GM18907 (cell line): ENCODE measurements around the gene RRAGA.
"Not testable (repeated sequence)": the region's sequence is repeated elsewhere in the genome, so short reads cannot be mapped to it uniquely, and the experiment has no call there.

ENCODE experiments used
- ATAC-seq: cut with Tn5 transposase; IDR thresholded peaks from one replicate; pipeline ENCODE4 v1.9.1; 2021; ENCODE audit warnings: mild to moderate bottlenecking, moderate library complexity; ENCODE audit not compliant: unreplicated experiment

Gene RRAGA

GRCh38 chr9:19048966-19049916 is at the start of gene RRAGA:
Gene RRAGA, plus strand, starts transcription at chr9:19049427. Its CDS starts 233 bp downstream, at chr9:19049660.
- peak; percentile 94 for ATAC-seq

- ATAC-seq, result no peak
Measured at GRCh38 chr9:19000133-19000532, 49.1 kb upstream of the RRAGA start.

DNA sequence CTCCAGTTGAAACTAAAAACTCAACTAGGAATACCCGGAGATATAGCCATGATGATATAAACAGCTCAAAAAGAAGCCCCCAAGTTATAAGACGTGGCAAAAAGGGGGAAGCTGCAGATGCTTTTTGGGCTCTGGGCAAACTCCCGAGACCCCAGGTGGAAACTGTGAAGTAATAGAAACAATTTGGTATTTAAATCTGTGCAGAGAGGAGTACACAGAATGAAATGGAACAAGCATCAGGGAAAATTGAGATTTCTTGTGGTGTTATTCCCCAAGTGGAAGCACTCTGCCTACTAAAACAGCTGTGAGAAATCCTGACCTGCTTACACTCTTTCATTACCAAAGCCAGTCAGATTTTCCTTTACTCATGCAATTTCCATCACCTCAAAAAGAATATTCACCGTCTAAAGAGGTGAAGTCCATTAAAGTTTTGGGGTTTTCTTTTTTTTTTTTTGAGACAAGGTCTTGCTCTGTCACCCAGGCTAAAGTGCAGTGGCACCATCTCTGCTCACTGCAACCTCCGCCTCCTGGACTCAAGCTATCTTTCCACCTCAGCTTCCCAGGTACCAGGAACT is 39.7 kb upstream of the RRAGA start:
- no peak for ATAC-seq

- ATAC-seq, result no peak
Measured at GRCh38 chr9:19018201-19018600, 31.0 kb upstream of the RRAGA start.

GRCh38 chr9:19020886-19021455 is 28.3 kb upstream of the RRAGA start:
- no peak for ATAC-seq

DNA sequence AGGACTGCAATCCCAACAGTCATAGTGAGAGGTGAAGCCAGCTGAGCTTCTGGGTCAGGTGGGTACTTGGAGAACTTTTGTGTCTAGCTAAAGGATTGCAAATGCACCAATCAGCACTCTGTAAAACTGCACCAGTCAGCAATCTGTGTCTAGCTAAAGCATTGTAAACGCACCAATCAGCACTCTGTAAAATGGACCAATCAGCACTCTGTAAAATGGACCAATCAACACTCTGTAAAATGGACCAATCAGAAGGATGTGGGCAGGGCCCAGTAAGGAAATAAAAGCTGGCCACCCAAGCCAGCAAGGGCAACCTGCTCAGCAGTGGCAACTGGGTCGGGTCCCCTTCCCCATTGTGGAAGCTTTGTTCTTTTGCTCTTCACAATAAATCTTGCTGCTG is 27.6 kb upstream of the RRAGA start:
- not testable (repeated sequence) for ATAC-seq

- no peak for ATAC-seq
Measured at GRCh38 chr9:19022206-19022605, 27.0 kb upstream of the RRAGA start.

DNA sequence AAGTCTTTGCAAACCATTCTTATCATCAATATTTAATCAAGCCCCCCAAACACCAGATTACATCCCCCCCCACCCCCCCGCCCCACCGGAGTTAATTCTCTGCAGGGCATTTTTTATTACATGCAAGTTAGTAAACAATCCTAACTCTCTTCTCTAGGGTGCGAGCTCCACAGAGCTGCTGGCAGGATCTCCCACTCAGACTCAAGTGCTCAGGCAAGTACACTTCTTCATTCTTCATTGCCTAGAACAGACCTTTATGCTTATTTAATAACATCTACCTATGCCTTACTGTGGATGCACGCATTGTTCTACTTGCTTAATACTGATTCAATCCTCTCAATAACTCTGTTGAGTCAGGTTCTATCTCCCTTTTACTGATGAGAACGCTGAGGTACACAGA is 26.1 kb upstream of the RRAGA start:
- ATAC-seq, result no peak

DNA sequence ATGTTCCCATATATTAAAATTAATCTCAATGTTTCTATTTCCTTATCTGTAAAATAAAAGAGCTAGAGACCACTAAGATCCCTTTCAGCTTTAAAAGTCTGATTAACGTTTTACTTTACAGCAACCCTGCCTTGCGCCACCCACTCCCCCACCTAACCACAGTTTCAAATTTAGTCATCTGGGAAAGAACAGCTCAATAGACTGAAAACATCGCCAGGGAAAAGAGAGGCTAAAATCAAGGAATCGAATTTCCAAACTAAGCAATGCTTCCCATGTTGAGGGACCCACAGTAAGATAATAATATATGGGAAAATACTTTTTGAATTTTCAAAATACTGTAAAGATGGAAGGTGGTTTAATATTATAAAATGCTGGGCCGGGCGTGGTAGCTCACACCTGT is 22.9 kb upstream of the RRAGA start:
- ATAC-seq, result peak; percentile 49

- no peak for ATAC-seq
Measured at GRCh38 chr9:19027825-19028224, 21.4 kb upstream of the RRAGA start.

- ATAC-seq, result peak; percentile 63
Measured at GRCh38 chr9:19028835-19029451, 20.3 kb upstream of the RRAGA start.

GRCh38 chr9:19030899-19031298 is 18.3 kb upstream of the RRAGA start:
- no peak for ATAC-seq

- ATAC-seq, result no peak
Measured at GRCh38 chr9:19032406-19032805, 16.8 kb upstream of the RRAGA start.

DNA sequence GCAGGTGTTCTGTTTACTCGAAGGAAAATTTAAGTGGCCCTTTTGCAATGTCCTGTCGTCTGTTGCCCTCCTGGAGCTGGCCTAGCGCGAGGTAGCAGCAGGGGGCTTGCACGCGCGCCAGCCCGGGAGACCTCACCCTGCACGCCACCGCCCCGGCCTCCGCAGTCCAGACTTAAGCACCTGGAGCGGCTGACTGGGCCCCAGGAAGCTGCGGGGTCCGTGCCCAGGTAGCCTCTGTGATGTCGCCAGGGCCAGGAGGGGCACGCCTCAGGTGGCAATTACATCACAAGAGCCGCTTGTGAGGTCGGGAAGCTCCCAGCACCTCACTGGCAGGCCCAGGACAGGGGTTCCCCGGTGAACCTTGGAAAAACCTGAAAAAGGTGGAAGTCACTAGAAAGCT is 16.2 kb upstream of the RRAGA start, which contains the start of gene SAXO1:
Gene SAXO1 (minus strand): TSS at position 195 of the 400 bp plus-strand sequence. CDS start 301 bp downstream, outside the sequence.
- ATAC-seq, result no peak

- no peak for ATAC-seq
Measured at GRCh38 chr9:19036611-19037010, 12.6 kb upstream of the RRAGA start.

DNA sequence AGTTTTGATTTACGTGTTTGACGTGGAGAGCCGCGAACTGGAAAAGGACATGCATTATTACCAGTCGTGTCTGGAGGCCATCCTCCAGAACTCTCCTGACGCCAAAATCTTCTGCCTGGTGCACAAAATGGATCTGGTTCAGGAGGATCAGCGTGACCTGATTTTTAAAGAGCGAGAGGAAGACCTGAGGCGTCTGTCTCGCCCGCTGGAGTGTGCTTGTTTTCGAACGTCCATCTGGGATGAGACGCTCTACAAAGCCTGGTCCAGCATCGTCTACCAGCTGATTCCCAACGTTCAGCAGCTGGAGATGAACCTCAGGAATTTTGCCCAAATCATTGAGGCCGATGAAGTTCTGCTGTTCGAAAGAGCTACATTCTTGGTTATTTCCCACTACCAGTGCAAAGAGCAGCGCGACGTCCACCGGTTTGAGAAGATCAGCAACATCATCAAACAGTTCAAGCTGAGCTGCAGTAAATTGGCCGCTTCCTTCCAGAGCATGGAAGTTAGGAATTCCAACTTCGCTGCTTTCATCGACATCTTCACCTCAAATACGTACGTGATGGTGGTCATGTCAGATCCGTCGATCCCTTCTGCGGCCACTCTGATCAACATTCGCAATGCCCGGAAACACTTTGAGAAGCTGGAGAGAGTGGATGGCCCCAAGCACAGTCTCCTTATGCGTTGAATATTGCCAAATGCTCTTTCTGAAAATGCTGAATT is 850 bp downstream of the RRAGA start:
- no peak for ATAC-seq

DNA sequence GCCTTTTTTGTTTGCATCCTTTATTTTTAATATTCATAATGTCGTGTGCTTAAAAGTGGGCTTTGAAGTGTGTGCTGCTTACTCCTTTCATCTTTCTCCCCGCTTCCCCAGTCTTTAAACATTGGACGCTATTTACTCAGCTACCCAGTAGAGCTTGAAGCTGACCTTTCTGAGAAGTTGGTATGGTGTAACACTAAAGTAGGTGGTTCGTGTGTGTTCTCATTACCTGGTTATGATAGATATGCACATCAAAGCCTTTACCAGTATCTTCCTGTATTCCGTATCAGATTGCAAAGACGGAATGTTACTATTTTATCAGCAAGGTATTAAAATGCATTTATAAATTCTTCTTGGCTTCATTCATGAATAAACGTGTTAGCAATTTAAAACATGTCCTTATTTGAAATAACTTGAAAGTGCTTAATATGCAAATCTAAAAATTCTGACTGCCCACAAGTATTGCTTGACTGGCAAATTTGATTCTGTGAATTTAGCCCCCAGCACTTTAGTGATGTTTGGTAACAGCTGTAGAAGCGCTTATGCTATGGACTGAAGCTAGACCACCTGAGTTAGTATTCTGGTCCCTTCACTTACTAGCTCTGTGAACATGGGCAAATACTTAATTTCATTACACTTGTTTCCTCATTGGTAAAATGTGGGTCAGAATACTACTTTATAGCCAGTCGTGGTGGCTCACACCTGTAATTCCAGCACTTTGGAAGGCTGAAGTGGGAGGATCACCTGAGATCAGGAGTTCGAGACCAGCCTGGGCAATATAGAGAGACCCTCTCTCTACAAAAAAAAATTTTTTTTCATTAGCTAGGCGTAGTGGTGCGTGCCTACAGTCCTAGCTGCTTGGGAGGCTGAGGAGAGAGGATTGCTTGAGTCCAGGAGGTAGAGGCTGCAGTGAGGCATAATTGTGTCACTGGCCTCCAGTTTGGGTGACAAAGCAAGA is 1.7 kb downstream of the RRAGA start:
- no peak for ATAC-seq

- ATAC-seq, result no peak
Measured at GRCh38 chr9:19057033-19057432, 7.8 kb downstream of the RRAGA start.

- no peak for ATAC-seq
Measured at GRCh38 chr9:19074229-19074628, 25.0 kb downstream of the RRAGA start.

DNA sequence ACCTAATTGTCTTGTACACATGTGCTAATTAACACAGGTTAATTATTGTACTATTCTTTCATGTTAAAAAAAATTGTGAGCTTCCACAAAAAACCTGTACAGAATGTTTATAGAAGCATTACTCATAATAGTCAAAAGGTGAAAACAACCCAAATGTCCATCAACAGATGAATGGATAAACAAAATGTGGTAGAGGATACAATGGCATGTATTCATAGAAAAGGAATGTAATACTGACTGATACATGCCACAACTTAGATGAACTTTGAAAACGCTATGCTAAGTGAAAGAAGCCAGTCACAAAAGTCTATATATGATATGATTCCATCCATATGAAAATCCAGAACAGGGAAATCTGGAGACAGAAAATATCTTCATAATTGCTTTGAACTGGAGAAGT is 25.6 kb downstream of the RRAGA start:
- ATAC-seq, result no peak
